RWPE2 (cell line): ENCODE data around the gene COX5A.
A peak's percentile ranks its signal among the peaks of the same experiment; 100 is the strongest.
"Not testable (repeated sequence)": the region's sequence is repeated elsewhere in the genome, so short reads cannot be mapped to it uniquely, and the experiment has no call there.

Experiments
- ATAC-seq: fragments of 200-7000 bp; cut with Tn5 transposase; 3 replicates; pipeline ENCODE4 v1.9.1; 2021; ENCODE audit warnings: low read depth
- DNase-seq: peaks from one replicate; pipeline ENCODE4 v3.0.0-alpha.2; 2020; ENCODE audit warnings: low spot score
- H3K27ac ChIP-seq: fragments of 450-650 bp; 2 replicates; pipeline ENCODE4 v1.5.1; 2017; ENCODE audit warnings: mild to moderate bottlenecking; ENCODE audit not compliant: poor library complexity, severe bottlenecking
- H3K27me3 ChIP-seq: fragments of 250-450 bp; sonication (Bioruptor Pico); 2 replicates; pipeline ENCODE4 v1.5.1; 2021; ENCODE audit warnings: mild to moderate bottlenecking, moderate library complexity; ENCODE audit not compliant: insufficient read depth, poor library complexity, severe bottlenecking
- H3K36me3 ChIP-seq: fragments of 250-450 bp; sonication (Bioruptor Pico); 2 replicates; pipeline ENCODE4 v1.5.1; 2020; ENCODE audit warnings: low read depth, mild to moderate bottlenecking, moderate library complexity
- H3K4me1 ChIP-seq: fragments of 250-450 bp; sonication (Bioruptor Pico); 2 replicates; pipeline ENCODE4 v1.5.1; 2021; ENCODE audit warnings: mild to moderate bottlenecking, moderate library complexity; ENCODE audit not compliant: insufficient read depth, poor library complexity, severe bottlenecking
- H3K4me3 ChIP-seq: fragments of 250-450 bp; sonication (Bioruptor Pico); 2 replicates; pipeline ENCODE4 v1.5.1; 2021; ENCODE audit warnings: mild to moderate bottlenecking, moderate library complexity; ENCODE audit not compliant: severe bottlenecking
- H3K9me3 ChIP-seq: fragments of 250-450 bp; sonication (Bioruptor Pico); 2 replicates; pipeline ENCODE4 v1.5.1; 2021; ENCODE audit warnings: mild to moderate bottlenecking, moderate library complexity; ENCODE audit not compliant: severe bottlenecking
- CTCF ChIP-seq: fragments of 450-650 bp; IDR thresholded peaks from one replicate; pipeline ENCODE4 v1.5.1; 2017; ENCODE audit warnings: mild to moderate bottlenecking, moderate library complexity; ENCODE audit not compliant: poor library complexity, severe bottlenecking

Gene COX5A

GRCh38 chr15:74901612-74902063, 36.2 kb downstream of the COX5A start:
- DNase-seq: no peak
- H3K9me3 ChIP-seq: no peaks in the 10 kb centered on the region
- peak; percentile 100 for TF ChIP-seq CTCF
- peaks cover 71% of the 10 kb centered on the region for H3K36me3 ChIP-seq
- H3K4me3 ChIP-seq: no peak overlapping the region
- ATAC-seq: peak; percentile 26; the same call in 2 of the 3 replicates
- H3K4me1 ChIP-seq: no peaks in the 10 kb centered on the region
- H3K27ac ChIP-seq: no peak overlapping the region
- H3K27me3 ChIP-seq: no peaks in the 10 kb centered on the region

DNA sequence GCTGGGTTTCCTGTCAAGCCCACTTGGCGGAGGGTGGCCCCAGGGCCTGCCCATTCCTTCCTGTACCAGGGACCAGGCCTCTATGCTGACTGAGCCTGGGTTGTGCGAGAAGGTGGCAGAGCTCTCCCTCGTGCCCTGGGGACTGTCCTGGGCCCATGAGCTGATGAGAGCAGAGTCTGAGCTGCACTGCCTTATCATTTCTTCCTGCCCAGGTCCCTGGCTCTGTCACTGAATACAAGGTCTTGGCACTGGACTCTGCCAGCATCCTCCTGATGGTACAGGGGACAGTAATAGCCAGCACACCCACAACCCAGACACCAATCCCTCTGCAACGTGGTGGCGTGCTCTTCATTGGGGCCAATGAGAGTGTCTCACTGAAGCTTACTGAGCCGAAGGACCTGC, 40.6 kb downstream of the COX5A start:
- Histone ChIP-seq H3K27me3 (no peaks in the 10 kb centered on the region), H3K9me3 (no peaks in the 10 kb centered on the region), H3K36me3 (peaks cover 63% of the 10 kb centered on the region), H3K27ac (no peak overlapping the region), H3K4me1 (peaks cover 2% of the 10 kb centered on the region), H3K4me3 (no peak overlapping the region)
- ATAC-seq (peak; percentile 6; the same call in 2 of the 3 replicates), DNase-seq (no peak)
- TF ChIP-seq CTCF: no peak

- no peak for ATAC-seq
- TF ChIP-seq CTCF: no peak
- peaks cover 2% of the 10 kb centered on the region for H3K4me1 ChIP-seq
Observed at GRCh38 chr15:74896316-74896715, 41.6 kb downstream of the COX5A start.

DNA sequence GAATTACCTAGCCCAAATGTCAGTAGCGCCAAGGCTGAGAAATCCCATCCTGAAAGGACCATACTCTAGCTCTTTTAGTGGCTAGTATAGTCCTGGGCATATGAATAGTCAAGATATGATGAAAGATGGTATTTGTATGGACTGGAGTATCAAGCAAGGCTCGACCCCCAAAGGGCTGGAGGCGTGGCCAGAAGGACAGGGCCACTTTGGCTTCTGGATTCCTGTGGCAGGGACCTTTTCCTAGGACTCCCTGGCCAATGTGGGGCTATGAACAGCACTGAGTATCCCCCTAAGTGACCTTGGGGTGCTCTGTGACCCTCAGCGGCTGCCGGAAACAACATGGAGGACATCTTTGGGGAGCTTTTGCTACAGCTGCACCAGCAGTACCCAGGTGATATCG, 42.0 kb downstream of the COX5A start:
- H3K27ac ChIP-seq: no peak overlapping the region
- peaks cover 63% of the 10 kb centered on the region for H3K36me3 ChIP-seq
- H3K4me3 ChIP-seq: no peak overlapping the region
- ATAC-seq (no peak), DNase-seq (no peak)
- TF ChIP-seq CTCF: no peak
- no peaks in the 10 kb centered on the region for H3K27me3 ChIP-seq
- H3K9me3 ChIP-seq: no peaks in the 10 kb centered on the region
- H3K4me1 ChIP-seq: peaks cover 3% of the 10 kb centered on the region

More at GRCh38 chr15:74896316-74896715, 41.6 kb downstream of the COX5A start:
- peaks cover 63% of the 10 kb centered on the region for H3K36me3 ChIP-seq
- H3K27ac ChIP-seq: no peak overlapping the region
- H3K9me3 ChIP-seq: no peaks in the 10 kb centered on the region
- H3K27me3 ChIP-seq: no peaks in the 10 kb centered on the region
- no peak for DNase-seq
- H3K4me3 ChIP-seq: no peak overlapping the region

DNA sequence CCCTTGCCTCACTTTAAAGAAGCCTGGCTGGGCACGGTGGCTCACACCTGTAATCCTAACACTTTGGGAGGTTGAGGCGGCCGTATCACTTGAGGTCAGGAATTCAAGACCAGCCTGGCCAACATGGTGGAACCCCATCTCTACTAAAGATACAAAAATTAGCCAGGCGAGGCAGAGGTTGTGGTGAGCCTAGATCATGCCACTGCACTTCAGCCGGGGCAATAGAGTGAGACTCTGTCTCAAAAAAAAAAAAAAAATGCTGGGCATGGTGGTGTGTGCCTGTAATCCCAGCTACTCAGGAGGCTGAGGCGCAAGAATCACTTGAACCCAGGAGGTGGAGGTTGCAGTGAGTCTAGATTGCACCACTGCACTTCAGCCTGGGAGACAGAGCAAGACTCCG, 43.5 kb downstream of the COX5A start:
- H3K27ac ChIP-seq, H3K4me1 ChIP-seq, DNase-seq, ATAC-seq, H3K4me3 ChIP-seq, H3K9me3 ChIP-seq, H3K27me3 ChIP-seq: not testable (repeated sequence)
- H3K36me3 ChIP-seq: peaks cover 49% of the 10 kb centered on the region
